OCI-LY1 (cell line): ENCODE data around the gene CFAP90.

Experiments
- CTCF ChIP-seq: fragments of 200-600 bp; sonication (generic), shearing (Covaris generic); IDR thresholded peaks from 2 replicates; pipeline ENCODE4 v1.5.1; 2017; ENCODE audit warnings: mild to moderate bottlenecking, antibody characterized with exemption, low read length, moderate library complexity, mixed read lengths
- EZH2 ChIP-seq: fragments of 200-600 bp; sonication (generic), shearing (Covaris generic); IDR thresholded peaks from 2 replicates; pipeline ENCODE4 v1.8.0; 2017; ENCODE audit warnings: borderline replicate concordance, mixed run types, mild to moderate bottlenecking, antibody characterized with exemption, low read length, moderate library complexity, mixed read lengths

- no peak for TF ChIP-seq CTCF
- TF ChIP-seq EZH2, result no peak
Observed at GRCh38 chr5:7848296-7848695, 2.6 kb downstream of the CFAP90 start.
